ENCODE results near the gene EEF1AKMT3. TPM values are rescaled to one million over a fixed set of nuclear protein-coding genes. Genes with fewer than 3 reads are reported as not detected.
A peak's percentile ranks its signal among the peaks of the same experiment; 100 is the strongest.

The EEF1AKMT3 gene
- total RNA-seq, 3 donors from 2014 or later = 5.3 to 7.3 (median 6.2) TPM

DNA sequence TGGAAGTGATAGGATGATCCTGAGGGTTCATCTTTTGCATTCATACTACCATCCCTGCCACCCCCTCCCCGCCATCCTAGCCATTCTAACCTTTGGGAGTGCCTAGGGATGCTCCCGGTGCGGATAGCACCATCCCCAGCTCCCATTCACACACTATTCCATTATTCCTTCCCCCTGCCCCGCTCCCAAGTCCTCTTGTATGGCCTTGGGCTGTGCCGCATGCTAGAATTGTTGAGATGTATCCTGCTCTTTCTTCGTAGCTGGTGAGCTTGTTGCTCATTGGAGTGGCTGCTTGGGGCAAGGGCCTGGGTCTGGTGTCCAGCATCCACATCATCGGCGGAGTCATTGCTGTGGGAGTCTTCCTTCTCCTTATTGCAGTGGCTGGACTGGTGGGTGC lies 26.9 kb upstream of the EEF1AKMT3 start:
- ATAC-seq (peak; percentile 1), DNase-seq (peak in 1 of 3 donors; percentile 31)
- TF ChIP-seq, protein P1, sequence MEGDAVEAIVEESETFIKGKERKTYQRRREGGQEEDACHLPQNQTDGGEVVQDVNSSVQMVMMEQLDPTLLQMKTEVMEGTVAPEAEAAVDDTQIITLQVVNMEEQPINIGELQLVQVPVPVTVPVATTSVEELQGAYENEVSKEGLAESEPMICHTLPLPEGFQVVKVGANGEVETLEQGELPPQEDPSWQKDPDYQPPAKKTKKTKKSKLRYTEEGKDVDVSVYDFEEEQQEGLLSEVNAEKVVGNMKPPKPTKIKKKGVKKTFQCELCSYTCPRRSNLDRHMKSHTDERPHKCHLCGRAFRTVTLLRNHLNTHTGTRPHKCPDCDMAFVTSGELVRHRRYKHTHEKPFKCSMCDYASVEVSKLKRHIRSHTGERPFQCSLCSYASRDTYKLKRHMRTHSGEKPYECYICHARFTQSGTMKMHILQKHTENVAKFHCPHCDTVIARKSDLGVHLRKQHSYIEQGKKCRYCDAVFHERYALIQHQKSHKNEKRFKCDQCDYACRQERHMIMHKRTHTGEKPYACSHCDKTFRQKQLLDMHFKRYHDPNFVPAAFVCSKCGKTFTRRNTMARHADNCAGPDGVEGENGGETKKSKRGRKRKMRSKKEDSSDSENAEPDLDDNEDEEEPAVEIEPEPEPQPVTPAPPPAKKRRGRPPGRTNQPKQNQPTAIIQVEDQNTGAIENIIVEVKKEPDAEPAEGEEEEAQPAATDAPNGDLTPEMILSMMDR (IDR thresholded peaks at IDR 0.05) = no peak
- intact Hi-C loops (cut with DNase I, micrococcal nuclease) = no loop called here
- peak overlapping the region; percentile 70 for H3K4me3 ChIP-seq
- H3K9me3 ChIP-seq = no peaks in the 10 kb centered on the region
- H3K36me3 ChIP-seq (ENCODE audit: low read depth) = no peaks in the 10 kb centered on the region
- peaks cover 7% of the 10 kb centered on the region for H3K4me1 ChIP-seq (ENCODE audit: low read depth)

- intact Hi-C loops (cut with DNase I, micrococcal nuclease) = no loop called here
- ATAC-seq (no peak), DNase-seq (no peak)
- H3K4me3 ChIP-seq = no peak overlapping the region
- TF ChIP-seq, protein P1 (IDR thresholded peaks at IDR 0.05) = no peak
- no peaks in the 10 kb centered on the region for H3K36me3 ChIP-seq (ENCODE audit: low read depth)
- H3K9me3 ChIP-seq = no peaks in the 10 kb centered on the region
- H3K4me1 ChIP-seq (ENCODE audit: low read depth) = peaks cover 8% of the 10 kb centered on the region
These were observed 26.4 kb upstream of the EEF1AKMT3 start for GRCh38 chr12:57746025-57746424.

DNA sequence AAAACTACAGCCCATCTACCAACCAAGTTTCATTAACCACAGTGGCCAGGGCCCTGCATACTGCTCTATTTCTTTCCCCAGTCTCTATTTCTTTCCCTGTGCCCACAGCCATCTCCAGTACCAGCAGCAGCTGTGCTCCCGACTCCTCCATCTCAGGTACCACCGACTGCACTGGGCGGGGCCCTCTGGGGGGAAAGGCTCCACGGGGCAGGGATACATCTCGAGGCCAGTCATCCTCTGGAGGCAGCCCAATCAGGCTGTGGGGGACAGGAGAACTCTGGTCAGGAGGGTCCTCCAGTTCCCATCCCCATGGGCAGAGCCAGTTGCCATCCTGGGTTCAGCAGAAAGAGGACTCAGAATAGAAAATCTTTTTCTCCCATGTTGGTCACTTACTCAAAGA lies 23.4 kb upstream of the EEF1AKMT3 start:
- Histone ChIP-seq H3K36me3 (ENCODE audit: low read depth) (no peaks in the 10 kb centered on the region), H3K4me3 (no peak overlapping the region), H3K9me3 (no peaks in the 10 kb centered on the region), H3K4me1 (ENCODE audit: low read depth) (peaks cover 29% of the 10 kb centered on the region)
- intact Hi-C loops (cut with DNase I, micrococcal nuclease) = no loop called here
- ATAC-seq (no peak), DNase-seq (no peak)
- TF ChIP-seq, protein P1 (IDR thresholded peaks at IDR 0.05) = no peak

DNA sequence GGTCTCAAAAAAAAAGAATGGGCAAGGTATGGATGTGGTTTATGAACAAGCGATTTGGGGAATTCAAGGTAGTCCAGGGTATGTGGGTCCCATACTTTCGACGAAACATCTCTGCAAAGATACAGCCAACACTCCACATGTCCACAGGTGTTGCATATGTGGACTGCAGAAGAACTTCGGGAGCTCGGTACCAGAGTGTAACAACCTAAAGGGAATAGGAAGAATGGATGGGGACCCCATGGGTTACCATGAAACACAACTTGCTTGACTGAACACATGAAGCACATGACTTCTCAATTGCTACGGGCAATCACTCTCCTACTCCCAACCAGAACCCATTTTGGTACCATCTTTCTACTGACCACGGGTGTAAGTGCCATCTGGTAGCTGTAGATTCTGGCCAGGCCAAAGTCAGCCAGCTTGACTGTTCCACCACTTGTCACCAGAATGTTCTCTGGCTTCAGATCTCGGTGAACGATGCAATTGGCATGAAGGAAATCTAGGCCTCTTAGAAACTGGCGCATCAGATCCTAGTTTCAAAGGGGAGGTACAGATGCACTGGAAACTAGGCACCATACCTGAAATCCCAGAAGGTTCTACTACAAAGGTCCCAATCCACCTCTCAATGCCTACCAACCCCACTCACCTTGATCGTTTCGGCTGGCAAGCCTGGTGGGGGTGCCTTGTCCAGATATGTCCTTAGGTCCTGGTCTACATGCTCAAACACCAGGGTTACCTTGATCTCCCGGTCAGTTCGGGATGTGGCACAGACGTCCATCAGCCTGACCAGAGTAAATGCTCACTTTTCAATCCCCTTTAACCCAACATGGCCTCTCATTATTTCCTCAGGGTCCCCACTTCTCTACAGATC lies 21.6 kb upstream of the EEF1AKMT3 start:
- ATAC-seq = no peak
- TF ChIP-seq, protein P1 (IDR thresholded peaks at IDR 0.05) = no peak
- intact Hi-C loops (cut with DNase I, micrococcal nuclease) = no loop called here
- Histone ChIP-seq H3K4me1 (ENCODE audit: low read depth) (peaks cover 30% of the 10 kb centered on the region), H3K36me3 (ENCODE audit: low read depth) (no peaks in the 10 kb centered on the region), H3K4me3 (no peak overlapping the region), H3K9me3 (no peaks in the 10 kb centered on the region)
- no peak for DNase-seq

DNA sequence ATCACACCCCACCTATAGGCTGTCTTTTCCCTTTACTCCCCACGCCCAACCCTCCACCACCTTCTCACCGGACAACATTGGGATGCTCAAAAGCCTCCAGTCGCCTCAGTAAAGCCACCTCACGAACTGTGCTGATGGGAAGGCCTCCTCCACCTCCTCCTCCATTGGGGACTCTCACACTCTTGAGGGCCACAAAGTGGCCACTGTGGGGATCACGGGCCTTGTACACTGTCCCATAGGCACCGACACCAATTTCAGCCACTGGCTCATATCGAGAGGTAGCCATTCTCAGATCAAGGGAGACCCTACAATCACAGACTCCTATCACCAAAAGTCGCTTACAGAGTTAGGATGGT lies 21.0 kb upstream of the EEF1AKMT3 start:
- no peaks in the 10 kb centered on the region for H3K9me3 ChIP-seq
- no peak for ATAC-seq
- DNase-seq = no peak
- TF ChIP-seq, protein P1 (IDR thresholded peaks at IDR 0.05) = no peak
- peaks cover 36% of the 10 kb centered on the region for H3K4me1 ChIP-seq (ENCODE audit: low read depth)
- intact Hi-C loops (cut with DNase I, micrococcal nuclease) = no loop called here
- H3K4me3 ChIP-seq = peak overlapping the region; percentile 45
- no peaks in the 10 kb centered on the region for H3K36me3 ChIP-seq (ENCODE audit: low read depth)

All from mucosa of descending colon (tissue), 3 donors.